Activated CD8-positive, alpha-beta memory T cell treated with anti-CD3 and anti-CD28 coated beads for 4 hours (primary cell): ENCODE data around the gene BTBD9.

Experiments used
- DNase-seq, 2 donors: peaks; one replicate each; pipeline ENCODE4 v3.0.0-alpha.2; 2020; ENCODE audit warnings: low read depth in 2 of 2

The BTBD9 gene

DNA sequence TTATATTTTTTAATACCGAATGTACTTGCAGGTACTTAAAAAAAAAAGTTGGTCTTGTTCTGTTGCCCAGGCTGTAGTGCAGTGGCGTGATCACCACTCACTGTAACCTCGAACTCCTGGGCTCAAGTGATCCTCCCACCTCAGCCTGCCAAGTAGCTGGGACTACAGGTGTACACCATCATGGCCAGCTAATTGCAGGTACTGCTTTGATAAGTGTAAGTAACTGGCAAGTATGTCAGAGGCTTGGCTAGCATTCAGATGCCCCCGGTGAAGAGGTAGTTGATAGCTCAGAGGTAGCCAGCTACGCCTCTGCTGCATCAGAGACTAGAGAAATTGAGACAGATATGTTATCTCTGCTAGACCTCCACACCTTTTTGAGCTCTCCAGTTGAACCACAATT lies 40.5 kb downstream of the BTBD9 start:
- DNase-seq, result no peak

DNA sequence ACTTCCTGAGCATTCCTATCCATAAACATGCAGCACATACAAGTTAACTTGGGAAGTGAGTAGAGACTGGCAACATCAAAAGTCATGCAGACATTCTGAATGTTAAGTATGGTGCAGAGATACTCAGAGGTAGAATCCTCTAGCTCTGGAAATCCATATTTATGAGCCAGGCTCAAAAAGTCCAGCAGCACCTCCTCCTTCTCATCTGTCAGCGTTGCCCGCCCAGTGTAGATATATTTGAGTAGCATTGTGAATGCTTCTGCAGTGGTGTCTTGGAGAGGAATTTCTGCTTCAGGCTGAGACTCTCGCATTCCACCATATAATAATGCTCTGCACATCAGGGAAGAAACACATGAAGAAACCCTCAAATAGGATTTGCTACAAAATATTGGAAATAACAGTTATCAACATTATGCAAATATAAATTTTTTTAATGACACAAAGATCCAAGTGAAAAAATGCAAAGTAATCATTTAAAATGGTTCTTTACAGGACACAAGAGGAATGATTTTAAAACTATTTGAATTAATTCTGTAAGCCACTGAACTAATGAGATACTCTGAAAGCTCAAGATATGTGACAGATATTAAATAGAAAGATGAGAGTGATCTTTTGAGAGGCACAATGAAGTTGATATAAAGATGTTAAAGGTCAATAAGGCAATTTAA lies 45.6 kb downstream of the BTBD9 start:
- DNase-seq, result no peak

DNA sequence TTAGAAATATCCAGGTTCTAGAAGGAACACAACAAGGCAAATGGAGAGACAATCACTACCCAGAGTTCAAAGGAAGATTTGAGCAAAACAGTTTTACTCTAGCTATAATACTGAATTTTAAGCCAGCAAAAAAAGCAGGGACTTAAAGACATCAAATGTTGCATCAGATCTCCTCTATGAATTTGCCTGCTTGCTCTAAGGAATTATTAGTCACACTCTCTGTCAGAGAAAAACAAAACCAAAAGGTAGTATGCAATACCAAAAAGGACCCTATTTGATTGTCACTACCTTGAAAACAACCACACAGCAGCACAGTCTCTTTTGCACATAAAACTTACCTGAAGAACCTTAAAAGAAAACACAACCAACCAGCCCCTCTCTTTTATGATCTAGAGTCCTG lies 46.3 kb downstream of the BTBD9 start:
- DNase-seq, result no peak

DNA sequence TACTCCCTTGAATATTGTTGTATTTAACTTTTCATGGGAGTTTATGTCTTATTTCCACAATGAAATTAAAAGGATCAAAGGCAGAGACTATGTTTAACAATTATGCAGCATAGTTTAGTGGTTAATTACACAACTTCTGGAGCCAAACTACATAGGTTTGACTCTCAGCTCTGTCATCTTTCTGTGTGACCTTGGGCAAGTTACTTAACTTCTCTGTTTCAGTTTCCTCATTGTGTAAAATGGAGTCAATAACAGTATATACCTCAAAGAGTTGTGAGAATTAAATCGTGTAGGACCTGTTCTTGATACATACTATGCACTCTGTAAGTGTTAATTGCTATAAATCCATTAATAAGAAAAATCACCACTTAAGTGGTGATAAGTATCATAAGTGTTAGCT lies 48.3 kb downstream of the BTBD9 start:
- no peak for DNase-seq

DNA sequence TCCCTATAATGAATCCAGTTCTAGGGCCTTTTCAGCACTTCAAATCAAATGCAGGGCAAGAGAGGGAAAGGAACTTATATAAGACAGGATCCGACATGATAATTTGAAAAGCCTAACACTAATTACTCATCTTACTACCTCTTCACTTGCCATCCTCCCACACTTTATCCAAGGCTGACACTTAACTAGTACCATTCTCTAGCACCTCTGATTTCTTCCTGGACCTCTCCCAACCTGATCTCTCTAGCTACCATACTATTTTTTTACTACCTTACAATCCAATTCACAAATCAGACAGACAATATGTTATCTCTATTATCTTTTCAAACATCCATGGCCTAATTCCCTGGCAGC lies 50.4 kb downstream of the BTBD9 start:
- DNase-seq, result no peak

DNA sequence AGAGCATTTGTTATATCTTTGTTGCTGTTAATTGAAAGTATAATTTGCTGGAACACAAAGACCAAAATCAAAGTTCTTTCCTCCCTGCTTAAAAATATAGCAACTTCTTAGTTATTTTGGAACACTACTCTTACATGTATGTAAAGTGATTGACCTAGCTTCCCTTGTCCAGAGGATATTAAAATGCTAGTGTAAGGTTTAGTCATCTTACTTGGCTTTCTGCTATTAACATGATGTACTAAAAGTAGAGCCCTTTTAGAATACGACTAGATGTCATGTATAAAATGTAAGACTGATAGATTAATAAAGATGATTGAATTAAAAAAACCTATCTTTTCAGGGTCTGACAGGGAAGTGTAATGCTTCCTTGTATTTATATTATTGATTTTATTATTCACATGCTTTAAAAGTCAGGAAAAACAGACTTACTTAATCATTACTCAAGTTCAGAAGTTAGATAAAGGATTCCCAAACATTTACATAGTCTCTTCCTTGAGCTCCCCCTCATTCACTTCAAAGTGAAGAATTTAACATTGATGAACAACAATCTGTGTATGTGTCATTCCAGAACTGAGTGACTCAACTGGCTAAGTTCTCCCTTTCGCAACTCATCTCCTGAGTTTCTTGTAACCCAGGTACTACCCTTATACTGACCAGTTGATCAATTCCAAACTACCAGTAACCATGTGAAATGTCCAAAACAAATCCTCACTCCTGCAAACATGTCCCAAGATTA lies 50.9 kb downstream of the BTBD9 start:
- DNase-seq, result no peak

DNA sequence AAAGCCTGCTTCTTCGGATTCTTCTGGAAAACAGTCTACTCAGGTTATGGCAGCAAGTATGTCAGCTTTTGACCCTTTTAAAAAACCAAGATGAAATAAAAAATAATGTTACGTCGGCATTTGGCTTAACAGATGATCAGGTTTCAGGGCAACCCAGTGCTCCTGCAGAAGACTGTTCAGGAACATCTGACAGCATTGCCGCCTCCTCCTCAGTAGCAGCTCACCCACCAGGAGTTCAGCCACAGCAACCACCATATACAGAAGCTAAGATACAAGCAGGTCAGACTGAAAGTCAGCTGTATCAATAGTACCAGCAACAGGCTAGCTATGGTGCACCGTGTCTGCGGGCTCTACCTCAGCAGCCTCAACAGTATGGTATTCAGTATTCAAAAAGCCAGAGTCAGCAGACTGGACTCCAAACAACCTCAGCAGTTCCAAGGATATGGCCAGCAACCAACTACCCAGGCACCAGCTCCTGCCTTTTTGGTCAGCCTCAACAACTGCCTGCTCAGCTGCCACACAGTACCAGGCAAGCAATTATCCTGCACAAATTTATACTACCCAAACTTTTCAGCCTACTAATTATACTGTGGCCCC lies 51.9 kb downstream of the BTBD9 start:
- no peak for DNase-seq

DNA sequence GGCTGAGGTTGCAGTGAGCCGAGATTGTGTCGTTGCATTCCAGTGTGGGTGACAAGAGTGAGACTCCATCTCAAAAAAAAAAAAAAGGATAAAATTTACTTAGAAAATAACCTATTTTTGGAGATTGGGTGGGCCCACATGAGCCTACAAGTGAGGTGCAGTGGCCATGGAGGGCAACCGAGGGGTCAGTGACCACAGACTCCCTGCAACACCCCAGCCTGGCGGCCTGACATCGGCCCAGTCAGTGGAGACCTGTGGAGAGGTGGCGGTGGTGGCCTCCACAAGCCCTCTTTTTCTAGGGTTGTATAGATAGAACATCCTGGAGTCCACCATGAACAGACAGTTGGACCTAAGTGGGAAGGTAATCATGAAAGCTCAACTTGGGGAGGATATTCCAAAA lies 52.7 kb downstream of the BTBD9 start:
- DNase-seq, result no peak

DNA sequence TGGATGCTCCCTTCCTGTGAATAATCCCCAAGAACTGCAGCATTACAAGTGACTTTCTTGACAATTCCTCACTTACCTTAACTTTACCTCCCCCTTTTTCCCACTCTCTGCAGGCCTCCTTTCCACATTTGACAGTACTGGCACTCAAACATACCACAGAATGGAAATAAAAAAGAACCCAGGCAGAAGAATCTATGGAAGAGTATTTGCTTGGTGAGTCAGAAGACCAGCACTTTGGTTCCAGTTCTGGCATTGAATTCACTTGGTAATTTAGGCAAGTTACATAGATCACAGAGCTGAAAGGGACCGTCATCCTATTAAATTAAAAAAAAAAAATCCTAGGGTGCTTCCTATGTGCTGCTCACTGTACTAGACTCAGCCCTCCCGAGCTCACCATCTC lies 55.0 kb downstream of the BTBD9 start:
- DNase-seq, result no peak

DNA sequence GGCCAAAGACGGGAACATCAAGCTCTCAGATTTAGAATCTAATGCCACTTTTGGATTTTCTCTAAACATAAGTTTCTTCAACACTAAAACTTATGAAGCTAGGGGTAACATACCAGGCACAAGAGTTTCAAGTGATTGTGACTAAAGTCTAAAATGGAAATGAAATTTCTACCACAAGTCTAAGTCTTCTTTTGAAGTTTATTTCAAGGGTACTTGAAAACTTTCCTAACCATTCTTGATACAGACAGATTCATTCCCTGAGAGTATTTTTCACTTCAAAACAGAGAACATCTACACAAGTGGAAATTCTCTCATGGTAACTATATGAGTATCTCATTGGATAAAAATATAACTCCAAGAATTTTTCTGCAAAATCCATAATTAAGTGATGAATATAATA lies 56.2 kb downstream of the BTBD9 start:
- no peak for DNase-seq

DNA sequence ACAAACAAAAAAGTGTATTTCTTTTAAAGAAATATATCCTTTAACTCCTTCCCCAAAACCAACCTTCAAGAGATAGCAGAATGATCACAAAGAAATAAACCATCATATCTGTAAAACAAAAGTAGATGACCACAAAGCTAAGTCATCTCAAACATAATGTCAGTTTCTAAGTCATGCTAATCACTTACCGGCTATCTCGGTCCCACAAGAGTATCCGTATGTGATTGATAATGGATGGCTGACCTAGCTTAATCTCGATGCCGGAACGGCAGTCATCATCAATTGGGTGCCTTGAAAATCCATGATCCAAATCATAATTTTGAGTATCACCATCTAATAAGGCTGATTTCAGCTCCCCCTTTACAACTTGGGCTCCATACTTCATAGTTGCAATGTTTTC lies 59.7 kb downstream of the BTBD9 start:
- no peak for DNase-seq

DNA sequence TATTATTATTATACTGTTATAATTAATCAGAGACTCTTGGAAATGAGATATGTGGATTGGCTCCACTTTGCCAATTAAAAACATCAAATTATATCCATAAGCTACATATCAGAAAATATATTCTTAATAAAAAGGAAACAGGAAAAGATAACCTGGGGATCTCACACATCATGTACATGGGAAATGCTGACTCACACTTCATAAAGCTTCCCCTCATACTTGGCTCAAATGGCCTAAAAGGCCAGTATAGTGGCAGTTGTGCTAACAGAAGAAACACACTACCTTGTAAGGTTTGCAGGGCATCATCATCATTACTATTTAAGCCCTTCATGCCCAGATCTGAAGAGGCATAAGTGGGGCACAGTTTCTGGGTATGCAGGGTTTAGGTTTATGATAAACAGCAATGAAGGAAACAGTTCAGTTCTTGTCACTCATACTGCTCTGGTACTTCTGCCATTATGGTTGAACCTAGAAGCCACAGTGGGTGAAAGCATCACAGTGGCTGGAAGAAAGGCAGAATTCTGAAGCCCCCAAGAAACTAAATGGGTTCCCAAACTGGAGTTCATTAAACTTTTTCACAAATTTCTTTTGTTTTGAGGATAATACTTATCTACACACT lies 60.6 kb downstream of the BTBD9 start:
- no peak for DNase-seq

DNA sequence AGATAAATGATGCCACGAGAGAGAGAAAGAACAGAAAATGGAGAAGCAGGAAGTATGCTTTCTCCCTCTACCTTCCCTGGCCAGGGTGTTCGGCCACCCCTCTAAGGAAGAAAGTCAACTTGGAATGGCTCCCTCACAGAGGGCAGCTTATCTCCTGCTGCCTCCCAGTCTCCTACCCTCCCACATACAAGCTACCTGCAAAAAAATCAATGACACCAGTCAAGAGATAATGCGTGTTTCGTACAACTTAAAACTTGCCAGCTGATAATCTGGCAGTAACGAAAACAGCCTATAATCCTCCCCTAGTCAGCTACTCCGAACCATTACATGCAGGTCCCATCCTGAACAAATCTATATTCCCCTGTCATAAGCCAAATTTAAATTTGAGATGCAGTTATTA lies 61.7 kb downstream of the BTBD9 start:
- no peak for DNase-seq

DNA sequence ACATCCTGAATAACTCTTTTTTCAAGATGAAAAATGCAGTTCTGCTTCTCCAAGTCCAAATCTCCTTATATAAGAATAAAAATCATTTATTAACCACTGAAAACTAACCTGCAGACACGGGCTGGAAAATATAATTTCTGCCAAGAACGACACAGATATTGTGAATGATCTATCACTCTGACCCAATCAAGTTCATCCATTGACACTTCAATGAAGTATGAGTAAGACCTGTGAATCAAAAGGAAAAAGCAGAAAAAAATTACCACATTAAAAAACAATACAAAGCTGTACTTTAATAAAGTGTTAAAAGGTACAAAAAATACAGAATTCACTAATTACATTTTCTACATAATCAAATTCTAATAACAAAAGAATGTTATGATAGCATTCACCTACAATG lies 62.2 kb downstream of the BTBD9 start:
- DNase-seq, result no peak

DNA sequence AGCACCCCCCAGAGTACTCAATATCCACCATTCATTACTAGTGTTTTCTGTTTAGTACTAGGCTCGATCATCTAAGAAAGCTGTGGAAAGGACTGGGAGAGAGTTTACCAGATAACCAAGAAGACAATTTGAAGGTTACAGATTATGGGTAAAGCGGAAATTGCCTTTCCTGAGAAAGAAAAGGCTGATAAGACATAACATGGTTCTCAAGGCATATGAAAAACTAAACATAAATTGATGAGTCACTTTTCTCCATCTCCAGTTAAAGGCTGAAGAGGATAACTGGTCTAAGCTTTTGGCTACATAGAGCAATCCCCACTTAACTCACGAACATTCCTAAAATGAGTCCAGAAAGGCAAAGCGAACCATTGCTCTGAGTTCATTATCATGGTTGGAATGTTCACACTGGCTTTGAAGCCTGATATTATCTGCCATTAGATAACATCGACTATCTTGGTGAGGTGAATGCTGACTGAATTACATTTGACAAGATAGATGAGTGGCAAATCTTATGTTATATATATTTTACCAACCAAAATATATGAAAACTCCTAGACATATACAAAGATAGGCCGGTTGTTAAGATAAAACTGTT lies 65.8 kb downstream of the BTBD9 start:
- DNase-seq, result no peak

DNA sequence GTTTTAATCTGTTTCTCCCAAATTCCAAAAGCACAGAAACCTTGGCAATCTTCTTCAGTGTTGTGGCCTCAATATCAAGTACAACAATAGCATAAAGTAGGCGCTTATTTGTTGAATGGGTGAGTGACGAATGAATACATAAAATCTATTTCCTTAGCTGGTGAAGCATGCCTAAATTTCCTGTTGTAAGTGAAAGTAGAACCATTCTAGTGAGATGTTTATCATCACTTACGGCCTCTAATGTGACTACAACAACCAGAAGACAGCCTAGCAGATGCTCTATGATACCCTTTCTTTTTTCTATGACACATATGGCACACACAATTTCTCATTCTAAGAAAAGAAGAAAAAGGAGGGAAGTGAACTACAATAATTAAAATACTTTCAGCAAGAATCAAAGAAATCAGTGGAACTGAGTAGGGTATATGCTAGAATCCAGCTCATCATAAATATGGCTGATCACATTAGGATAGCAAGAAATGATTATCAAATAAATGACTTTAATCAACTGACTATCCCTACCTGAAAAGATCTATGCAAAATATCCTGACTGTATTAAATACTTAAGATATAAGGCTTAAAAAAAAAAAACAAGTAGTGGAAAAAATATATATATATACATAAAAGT lies 67.4 kb downstream of the BTBD9 start:
- no peak for DNase-seq

DNA sequence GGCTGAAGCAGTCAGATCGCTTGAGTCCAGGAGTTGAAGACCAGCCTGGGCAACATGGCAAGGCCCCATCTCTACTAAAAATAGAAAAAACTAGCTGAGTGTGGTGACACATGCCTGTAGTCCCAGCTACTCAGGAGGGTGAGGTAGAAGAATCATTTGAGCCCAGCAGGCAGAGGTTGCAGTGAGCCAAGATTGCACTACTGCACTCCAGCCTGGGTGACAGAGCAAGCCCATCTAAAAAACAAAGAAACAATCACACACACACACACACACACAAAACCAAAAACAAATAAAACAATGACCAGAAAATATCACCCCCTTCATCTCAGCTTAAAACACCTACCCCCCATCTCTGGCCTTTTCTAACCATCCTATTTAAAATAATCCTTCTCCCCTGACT lies 68.0 kb downstream of the BTBD9 start:
- no peak for DNase-seq

DNA sequence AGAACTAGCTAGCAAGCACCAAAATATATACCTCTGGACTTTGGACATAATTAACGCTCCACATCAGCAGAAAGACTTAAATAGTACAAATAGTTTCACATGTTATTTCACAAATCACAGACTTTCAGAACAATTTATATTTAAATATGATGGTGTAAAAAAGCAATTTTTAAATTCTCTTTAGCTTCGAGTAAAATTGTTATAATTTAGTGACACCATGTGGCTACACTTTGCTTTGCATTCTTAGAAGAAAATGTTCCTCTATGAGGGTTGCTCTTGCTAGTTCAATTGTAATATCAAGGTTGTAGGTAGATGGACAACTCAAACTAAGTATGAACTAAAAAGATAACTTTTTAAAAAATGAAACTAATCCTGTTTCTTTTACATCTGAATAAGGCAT lies 69.0 kb downstream of the BTBD9 start:
- no peak for DNase-seq

DNA sequence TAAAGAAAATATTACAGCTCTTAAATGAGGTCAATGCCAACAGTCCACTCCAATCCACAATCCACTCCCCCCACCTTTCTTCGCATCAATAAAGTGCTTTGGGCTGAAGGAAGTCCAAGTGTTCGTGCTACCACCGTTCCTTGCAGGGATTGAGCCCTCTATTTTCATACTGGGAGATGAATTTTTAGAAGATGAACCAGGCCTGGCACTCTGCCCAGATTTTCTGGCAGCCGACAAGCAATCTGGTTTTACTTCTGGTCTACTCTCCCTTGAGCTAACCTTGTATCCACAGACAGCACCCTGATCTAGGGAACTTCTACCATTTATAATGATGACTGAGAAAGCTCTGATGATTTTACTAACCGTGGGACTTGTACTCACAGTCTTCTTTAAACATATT lies 72.3 kb downstream of the BTBD9 start:
- no peak for DNase-seq

DNA sequence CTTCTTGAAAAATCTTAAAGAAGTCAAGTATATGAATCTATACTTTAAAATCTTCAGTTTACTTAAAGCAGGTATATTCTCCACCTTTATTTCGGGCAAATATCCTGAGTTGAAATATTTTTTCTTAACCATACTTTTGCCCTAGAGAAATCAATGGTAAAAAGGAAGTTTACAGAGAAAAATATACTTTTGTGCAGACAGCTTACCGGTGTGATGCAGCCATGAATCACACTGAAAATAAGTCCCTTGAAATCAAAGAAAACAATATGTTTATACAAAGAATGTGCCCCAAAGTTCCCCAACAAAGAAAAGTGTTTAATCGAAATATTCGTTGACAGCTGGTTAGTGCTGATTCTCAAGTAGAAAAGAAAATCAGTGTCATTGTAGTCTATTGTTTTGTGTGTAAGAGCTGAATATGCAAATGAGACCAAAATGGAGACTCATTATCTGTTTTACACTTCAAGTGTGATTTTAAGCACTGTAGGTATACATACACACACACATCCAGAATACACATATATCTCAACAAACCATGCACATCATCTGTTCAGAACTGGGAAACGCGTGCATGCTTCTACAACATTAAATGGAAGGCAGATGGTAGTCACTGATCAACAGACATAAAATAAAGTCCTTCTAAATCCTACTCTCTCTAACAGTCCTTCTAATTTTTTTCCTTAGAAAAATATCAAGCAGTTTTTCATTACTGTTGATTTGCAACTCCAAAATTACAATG lies 73.3 kb downstream of the BTBD9 start:
- DNase-seq, result no peak

DNA sequence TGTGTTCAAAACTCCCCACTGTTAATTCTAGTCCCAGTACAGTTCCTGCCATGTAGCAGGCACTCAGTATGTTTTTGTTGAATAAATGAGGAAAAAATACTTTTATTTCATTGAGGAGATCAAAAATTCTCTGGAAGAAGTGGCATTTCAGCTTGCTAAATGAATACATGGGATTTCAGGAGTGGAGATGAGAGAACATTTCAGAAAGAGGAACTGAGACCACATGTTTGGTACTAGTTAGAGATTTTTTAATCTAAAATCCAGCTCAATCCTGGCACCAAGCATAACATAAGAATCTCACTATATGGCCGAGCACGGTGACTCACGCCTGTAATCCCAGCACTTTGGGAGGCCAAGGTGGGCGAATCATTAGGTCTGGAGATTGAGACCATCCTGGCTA lies 75.4 kb downstream of the BTBD9 start:
- DNase-seq, result no peak

DNA sequence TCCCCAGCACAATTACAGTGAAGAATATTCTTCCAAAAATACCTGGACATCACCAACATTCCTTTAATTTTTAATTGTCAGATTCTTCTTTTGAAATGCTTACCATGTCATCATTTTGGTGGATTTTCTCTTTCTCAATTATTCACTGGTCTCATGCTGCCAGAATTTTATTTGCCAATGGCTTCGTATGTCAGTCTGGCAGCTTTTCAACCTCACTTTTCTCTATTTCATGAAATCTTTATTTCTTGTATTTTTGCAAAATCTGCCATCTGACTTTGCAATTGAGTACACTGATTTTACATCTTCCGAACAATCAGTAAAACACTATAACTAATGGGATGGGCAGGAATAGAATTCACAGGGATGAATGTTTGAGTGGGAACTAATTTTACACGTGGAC lies 84.1 kb downstream of the BTBD9 start:
- no peak for DNase-seq
